HL-60 (cell line): ENCODE results near the gene FMN1.

ENCODE experiments used
- DNase-seq, 2 experiments: peaks; one replicate each; pipeline ENCODE4 v3.0.0-alpha.2; 2010 to 2020; ENCODE audit warnings: low read depth in 1 of 2, low spot score in 1 of 2
- H3K27ac ChIP-seq: fragments of 250-450 bp; sonication (Bioruptor Pico); replicated peaks from 2 replicates; pipeline ENCODE4 v1.5.1; 2020; ENCODE audit warnings: mild to moderate bottlenecking, moderate library complexity
- H3K27me3 ChIP-seq: fragments of 250-450 bp; sonication (Bioruptor Pico); 2 replicates; pipeline ENCODE4 v1.5.1; 2021; ENCODE audit warnings: mild to moderate bottlenecking, moderate library complexity; ENCODE audit not compliant: insufficient read depth, poor library complexity, severe bottlenecking
- H3K4me3 ChIP-seq: replicated peaks from 2 replicates; pipeline ENCODE4 v1.5.1; 2011; ENCODE audit warnings: mild to moderate bottlenecking, control low read depth, low read length; ENCODE audit not compliant: insufficient read depth
- GABPA ChIP-seq: IDR thresholded peaks from 2 replicates; pipeline ENCODE4 v1.6.1; 2012; ENCODE audit warnings: low read depth
- POLR2AphosphoS5 ChIP-seq: IDR thresholded peaks from 2 replicates; pipeline ENCODE4 v1.6.1; 2012; ENCODE audit warnings: low read depth
- SPI1 ChIP-seq: IDR thresholded peaks from 2 replicates; pipeline ENCODE4 v1.6.1; 2012; ENCODE audit warnings: low read depth, mild to moderate bottlenecking, borderline replicate concordance
- TF ChIP-seq, protein P1 (sequence below): IDR thresholded peaks from one replicate; pipeline ENCODE4 v1.5.1; 2011; ENCODE audit warnings: low read length, control low read depth, inconsistent platforms; ENCODE audit not compliant: insufficient read depth
- TF ChIP-seq, protein P2 (sequence below): IDR thresholded peaks from 2 replicates; pipeline ENCODE4 v1.6.1; 2012; ENCODE audit warnings: low read depth; ENCODE audit not compliant: insufficient replicate concordance

The FMN1 gene

DNA sequence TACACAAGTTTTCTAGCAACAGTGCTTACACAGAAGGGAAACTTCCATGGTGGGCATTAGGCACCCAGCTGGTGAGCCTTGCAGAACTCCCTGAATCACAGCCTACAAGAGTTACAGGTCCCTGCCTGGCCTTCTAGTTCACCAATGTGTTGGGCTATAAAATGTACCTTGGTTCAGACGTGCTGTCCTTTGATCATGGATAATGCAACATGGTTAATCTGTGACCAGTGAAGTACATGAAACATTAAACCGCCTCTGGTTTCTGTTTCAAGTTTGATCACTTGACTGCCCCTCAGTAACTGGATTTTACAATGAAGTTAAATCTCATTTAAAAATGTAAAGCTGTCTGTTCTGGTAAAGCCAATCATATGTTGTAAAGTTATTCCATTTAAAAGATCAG lies 51.8 kb downstream of the FMN1 start:
- H3K4me3 ChIP-seq: no peak overlapping the region
- DNase-seq: no peak
- TF ChIP-seq POLR2AphosphoS5 (no peak), GABPA (no peak), SPI1 (no peak)
- TF ChIP-seq, protein P1, sequence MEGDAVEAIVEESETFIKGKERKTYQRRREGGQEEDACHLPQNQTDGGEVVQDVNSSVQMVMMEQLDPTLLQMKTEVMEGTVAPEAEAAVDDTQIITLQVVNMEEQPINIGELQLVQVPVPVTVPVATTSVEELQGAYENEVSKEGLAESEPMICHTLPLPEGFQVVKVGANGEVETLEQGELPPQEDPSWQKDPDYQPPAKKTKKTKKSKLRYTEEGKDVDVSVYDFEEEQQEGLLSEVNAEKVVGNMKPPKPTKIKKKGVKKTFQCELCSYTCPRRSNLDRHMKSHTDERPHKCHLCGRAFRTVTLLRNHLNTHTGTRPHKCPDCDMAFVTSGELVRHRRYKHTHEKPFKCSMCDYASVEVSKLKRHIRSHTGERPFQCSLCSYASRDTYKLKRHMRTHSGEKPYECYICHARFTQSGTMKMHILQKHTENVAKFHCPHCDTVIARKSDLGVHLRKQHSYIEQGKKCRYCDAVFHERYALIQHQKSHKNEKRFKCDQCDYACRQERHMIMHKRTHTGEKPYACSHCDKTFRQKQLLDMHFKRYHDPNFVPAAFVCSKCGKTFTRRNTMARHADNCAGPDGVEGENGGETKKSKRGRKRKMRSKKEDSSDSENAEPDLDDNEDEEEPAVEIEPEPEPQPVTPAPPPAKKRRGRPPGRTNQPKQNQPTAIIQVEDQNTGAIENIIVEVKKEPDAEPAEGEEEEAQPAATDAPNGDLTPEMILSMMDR: no peak
- TF ChIP-seq, protein P2, sequence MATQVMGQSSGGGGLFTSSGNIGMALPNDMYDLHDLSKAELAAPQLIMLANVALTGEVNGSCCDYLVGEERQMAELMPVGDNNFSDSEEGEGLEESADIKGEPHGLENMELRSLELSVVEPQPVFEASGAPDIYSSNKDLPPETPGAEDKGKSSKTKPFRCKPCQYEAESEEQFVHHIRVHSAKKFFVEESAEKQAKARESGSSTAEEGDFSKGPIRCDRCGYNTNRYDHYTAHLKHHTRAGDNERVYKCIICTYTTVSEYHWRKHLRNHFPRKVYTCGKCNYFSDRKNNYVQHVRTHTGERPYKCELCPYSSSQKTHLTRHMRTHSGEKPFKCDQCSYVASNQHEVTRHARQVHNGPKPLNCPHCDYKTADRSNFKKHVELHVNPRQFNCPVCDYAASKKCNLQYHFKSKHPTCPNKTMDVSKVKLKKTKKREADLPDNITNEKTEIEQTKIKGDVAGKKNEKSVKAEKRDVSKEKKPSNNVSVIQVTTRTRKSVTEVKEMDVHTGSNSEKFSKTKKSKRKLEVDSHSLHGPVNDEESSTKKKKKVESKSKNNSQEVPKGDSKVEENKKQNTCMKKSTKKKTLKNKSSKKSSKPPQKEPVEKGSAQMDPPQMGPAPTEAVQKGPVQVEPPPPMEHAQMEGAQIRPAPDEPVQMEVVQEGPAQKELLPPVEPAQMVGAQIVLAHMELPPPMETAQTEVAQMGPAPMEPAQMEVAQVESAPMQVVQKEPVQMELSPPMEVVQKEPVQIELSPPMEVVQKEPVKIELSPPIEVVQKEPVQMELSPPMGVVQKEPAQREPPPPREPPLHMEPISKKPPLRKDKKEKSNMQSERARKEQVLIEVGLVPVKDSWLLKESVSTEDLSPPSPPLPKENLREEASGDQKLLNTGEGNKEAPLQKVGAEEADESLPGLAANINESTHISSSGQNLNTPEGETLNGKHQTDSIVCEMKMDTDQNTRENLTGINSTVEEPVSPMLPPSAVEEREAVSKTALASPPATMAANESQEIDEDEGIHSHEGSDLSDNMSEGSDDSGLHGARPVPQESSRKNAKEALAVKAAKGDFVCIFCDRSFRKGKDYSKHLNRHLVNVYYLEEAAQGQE: no peak
- no peaks in the 10 kb centered on the region for H3K27me3 ChIP-seq
- no peak overlapping the region for H3K27ac ChIP-seq

DNA sequence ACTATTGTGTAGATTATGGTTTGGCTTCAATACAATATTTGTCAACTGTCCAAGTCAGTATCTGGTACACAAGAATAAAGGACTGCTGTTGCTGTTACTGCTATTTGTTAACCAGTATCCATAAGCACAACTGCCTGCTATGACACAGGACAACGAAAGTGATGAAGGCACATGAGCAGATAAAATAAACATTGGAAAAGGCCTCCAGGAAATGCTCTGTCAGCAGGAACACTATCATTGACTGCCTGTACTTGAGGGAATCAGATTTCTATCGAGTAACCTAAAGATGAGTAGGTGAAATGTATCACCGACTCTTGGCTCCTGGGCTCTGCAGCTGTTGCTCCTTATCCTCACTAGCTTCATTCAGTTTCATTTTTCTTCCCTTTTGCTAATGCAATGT lies 56.5 kb downstream of the FMN1 start:
- no peak for TF ChIP-seq GABPA
- TF ChIP-seq, protein P2: no peak
- TF ChIP-seq, protein P1: no peak
- no peak for TF ChIP-seq SPI1
- Histone ChIP-seq H3K27me3 (no peaks in the 10 kb centered on the region), H3K4me3 (no peak overlapping the region), H3K27ac (no peak overlapping the region)
- DNase-seq: no peak

DNA sequence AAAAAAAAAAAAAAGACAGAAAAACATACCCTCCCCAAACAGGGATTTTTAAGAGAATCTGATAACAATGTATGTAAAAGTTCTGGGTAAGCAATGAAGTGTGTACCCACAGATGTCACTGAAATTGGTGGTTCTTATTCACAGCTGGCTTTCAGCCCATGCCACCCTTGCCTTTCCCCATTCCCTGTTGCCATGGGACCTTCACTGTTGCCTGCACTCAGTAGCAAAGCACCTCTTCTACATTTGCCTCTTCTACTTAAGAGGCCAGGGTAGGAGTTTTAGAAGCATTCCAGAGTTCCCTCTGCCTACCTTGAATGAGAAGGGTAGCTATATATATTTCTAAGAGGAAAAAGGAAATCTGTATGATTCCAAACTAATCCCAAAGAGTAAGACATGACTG lies 57.4 kb downstream of the FMN1 start:
- no peak overlapping the region for H3K4me3 ChIP-seq
- no peak overlapping the region for H3K27ac ChIP-seq
- TF ChIP-seq, protein P2: no peak
- TF ChIP-seq, protein P1: no peak
- TF ChIP-seq POLR2AphosphoS5 (no peak), GABPA (no peak), SPI1 (no peak)
- DNase-seq: no peak
- no peaks in the 10 kb centered on the region for H3K27me3 ChIP-seq
